ENCODE measurements around the gene NME7.

GRCh38 chr1:169151338-169151837, 216.2 kb downstream of the NME7 start:
- TF ChIP-seq CTCF (IDR thresholded peaks at IDR 0.05): no peak
- no peak for TF ChIP-seq POLR2A (IDR thresholded peaks at IDR 0.05)

Measured in vagina (tissue), 2 donors.